ENCODE measurements around the gene ACBD4. TPM values are rescaled to one million over a fixed set of nuclear protein-coding genes. Genes with fewer than 3 reads are reported as not detected.

The ACBD4 gene
- total RNA-seq, 1 experiment from 2014 or later, result 21.2 TPM

DNA sequence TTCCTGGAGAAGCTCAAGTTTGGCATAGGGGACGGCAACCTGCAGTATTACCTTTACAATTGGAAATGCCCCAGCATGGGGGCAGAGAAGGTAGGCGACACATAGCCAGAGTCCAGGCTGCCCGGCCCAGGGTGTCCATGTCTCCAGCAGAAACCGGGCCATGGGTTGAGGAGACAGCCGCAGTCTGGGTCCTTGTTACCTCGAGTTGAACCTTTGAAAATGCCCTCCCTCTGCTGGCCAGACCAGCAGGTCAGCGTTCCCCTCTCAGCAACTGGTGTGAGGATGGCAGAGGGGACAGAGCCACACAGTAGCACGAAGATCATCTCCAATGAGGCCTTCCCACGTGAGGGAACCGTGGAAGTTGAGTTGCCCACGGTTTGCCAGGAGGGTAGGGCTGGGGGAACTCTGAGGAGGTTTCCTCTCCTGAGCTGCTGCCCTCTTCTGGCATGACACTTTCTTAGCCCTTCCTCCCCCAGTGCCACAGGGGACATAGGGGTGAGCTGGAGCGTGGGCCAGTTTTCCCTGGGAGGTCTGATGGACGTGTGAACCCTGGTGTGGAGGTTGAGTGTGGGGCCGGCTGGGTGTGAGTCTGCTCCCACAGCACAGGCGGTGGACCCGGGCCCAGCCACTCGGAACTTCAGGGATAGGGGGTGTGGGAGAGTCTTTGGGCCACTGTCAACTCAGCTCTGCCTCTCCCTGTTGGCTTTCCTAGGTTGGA lies 30.4 kb upstream of the ACBD4 start:
- no TSS peak for BruUV-seq (replicated peaks)
- Histone ChIP-seq H3K4me3 (ENCODE audit: low read depth, low read length) (no peak overlapping the region), H3K36me3 (ENCODE audit: control insufficient read depth, insufficient read depth, low read length) (peaks cover 3% of the 10 kb centered on the region), H3K9me3 (no peaks in the 10 kb centered on the region), H3K27me3 (replicated peaks; ENCODE audit: control insufficient read depth, insufficient read depth, low read length) (no peaks in the 10 kb centered on the region), H3K4me1 (peaks cover 5% of the 10 kb centered on the region; the same call in 1 of the 2 replicates)
- TF ChIP-seq, protein P1, sequence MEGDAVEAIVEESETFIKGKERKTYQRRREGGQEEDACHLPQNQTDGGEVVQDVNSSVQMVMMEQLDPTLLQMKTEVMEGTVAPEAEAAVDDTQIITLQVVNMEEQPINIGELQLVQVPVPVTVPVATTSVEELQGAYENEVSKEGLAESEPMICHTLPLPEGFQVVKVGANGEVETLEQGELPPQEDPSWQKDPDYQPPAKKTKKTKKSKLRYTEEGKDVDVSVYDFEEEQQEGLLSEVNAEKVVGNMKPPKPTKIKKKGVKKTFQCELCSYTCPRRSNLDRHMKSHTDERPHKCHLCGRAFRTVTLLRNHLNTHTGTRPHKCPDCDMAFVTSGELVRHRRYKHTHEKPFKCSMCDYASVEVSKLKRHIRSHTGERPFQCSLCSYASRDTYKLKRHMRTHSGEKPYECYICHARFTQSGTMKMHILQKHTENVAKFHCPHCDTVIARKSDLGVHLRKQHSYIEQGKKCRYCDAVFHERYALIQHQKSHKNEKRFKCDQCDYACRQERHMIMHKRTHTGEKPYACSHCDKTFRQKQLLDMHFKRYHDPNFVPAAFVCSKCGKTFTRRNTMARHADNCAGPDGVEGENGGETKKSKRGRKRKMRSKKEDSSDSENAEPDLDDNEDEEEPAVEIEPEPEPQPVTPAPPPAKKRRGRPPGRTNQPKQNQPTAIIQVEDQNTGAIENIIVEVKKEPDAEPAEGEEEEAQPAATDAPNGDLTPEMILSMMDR (IDR thresholded peaks at IDR 0.05; ENCODE audit: insufficient read depth in 1 of 2, low read depth in 1 of 2, low read length in 1 of 2, severe bottlenecking in 1 of 2, unreplicated experiment in 1 of 2), result peak in 1 of 2 experiments; percentile 8
- Mint-ChIP-seq H3K4me3 (ENCODE audit: unreplicated experiment) (no peak overlapping the region), H3K9me3 (ENCODE audit: unreplicated experiment) (no peaks in the 10 kb centered on the region), H3K27ac (ENCODE audit: unreplicated experiment) (no peak overlapping the region), H3K27me3 (ENCODE audit: insufficient read depth, unreplicated experiment) (no peaks in the 10 kb centered on the region), H3K36me3 (ENCODE audit: insufficient read depth, unreplicated experiment) (peaks cover 95% of the 10 kb centered on the region), H3K4me1 (ENCODE audit: low read depth, unreplicated experiment) (no peaks in the 10 kb centered on the region)
- intact Hi-C loops (cut with micrococcal nuclease; ENCODE audit: unreplicated experiment), result no loop called here
- POLR2A ChIA-PET, result no interaction called here
- CTCF ChIA-PET, result interaction anchor here (2.0 kb wide), 1 partner anchor 30 kb away, joined by 8 read pairs; the partner anchor contains the start of gene ACBD4
- no peak for DNase-seq

DNA sequence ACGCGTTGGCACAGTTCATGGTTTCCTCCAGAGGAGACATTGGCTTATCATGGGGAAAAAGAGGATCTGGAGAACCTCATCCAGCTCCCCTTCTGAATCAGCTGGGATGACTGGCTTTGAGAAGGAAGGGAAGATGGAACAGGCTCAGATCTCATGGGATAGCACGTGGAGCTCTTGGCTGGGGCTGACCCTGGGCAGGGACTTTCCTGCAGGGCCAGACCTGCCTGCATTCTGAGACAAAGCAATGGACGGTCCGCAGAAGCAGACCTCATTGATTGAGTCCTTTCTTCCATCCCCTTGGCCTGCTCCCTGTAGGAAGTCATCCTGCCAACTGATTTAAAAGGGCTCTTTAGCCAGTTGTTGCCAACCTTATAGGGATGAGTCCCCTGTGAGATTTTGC lies 29.4 kb upstream of the ACBD4 start:
- no peak overlapping the region for H3K4me3 ChIP-seq (ENCODE audit: low read depth, low read length)
- Mint-ChIP-seq H3K9me3 (ENCODE audit: unreplicated experiment) (no peaks in the 10 kb centered on the region), H3K27me3 (ENCODE audit: insufficient read depth, unreplicated experiment) (no peaks in the 10 kb centered on the region), H3K27ac (ENCODE audit: unreplicated experiment) (no peak overlapping the region), H3K4me3 (ENCODE audit: unreplicated experiment) (no peak overlapping the region), H3K36me3 (ENCODE audit: insufficient read depth, unreplicated experiment) (peaks cover 97% of the 10 kb centered on the region), H3K4me1 (ENCODE audit: low read depth, unreplicated experiment) (no peaks in the 10 kb centered on the region)
- intact Hi-C loops (cut with micrococcal nuclease; ENCODE audit: unreplicated experiment), result no loop called here
- peaks cover 5% of the 10 kb centered on the region; the same call in 1 of the 2 replicates for H3K4me1 ChIP-seq
- TF ChIP-seq, protein P1 (IDR thresholded peaks at IDR 0.05; ENCODE audit: insufficient read depth in 1 of 2, low read depth in 1 of 2, low read length in 1 of 2, severe bottlenecking in 1 of 2, unreplicated experiment in 1 of 2), result no peak
- ChIA-PET CTCF (interaction anchor here (2.0 kb wide), 1 partner anchor 29 kb away, joined by 8 read pairs; the partner anchor contains the start of gene ACBD4), POLR2A (no interaction called here)
- BruUV-seq (replicated peaks), result no TSS peak
- no peaks in the 10 kb centered on the region for H3K27me3 ChIP-seq (replicated peaks; ENCODE audit: control insufficient read depth, insufficient read depth, low read length)
- no peaks in the 10 kb centered on the region for H3K9me3 ChIP-seq
- H3K36me3 ChIP-seq (ENCODE audit: control insufficient read depth, insufficient read depth, low read length), result peaks cover 3% of the 10 kb centered on the region
- DNase-seq, result no peak

DNA sequence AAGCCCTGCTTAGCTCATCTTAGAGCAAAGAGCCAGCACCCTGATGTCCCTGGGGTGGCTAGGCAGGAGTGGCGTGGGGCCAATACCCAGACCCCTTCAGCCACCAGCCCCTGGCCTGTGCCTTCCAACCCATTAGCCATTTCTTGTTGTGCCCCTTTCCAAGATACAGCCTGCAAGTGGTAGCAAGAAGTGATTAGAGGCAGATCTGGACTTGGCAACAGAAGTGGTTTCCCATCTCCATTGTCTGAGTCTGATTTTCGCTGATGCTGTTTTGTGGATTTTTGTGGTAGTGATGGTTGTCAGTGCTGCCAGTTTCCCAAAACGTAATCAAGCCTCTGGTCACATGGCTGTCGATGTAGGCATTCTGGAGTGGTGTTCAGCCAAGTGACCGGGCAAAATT lies 28.9 kb upstream of the ACBD4 start:
- H3K36me3 Mint-ChIP-seq (ENCODE audit: insufficient read depth, unreplicated experiment), result peaks cover 93% of the 10 kb centered on the region
- no peaks in the 10 kb centered on the region for H3K9me3 Mint-ChIP-seq (ENCODE audit: unreplicated experiment)
- H3K4me3 ChIP-seq (ENCODE audit: low read depth, low read length), result no peak overlapping the region
- peaks cover 5% of the 10 kb centered on the region; the same call in 1 of the 2 replicates for H3K4me1 ChIP-seq
- no peaks in the 10 kb centered on the region for H3K9me3 ChIP-seq
- ChIA-PET POLR2A (no interaction called here), CTCF (no interaction called here)
- TF ChIP-seq, protein P1 (IDR thresholded peaks at IDR 0.05; ENCODE audit: insufficient read depth in 1 of 2, low read depth in 1 of 2, low read length in 1 of 2, severe bottlenecking in 1 of 2, unreplicated experiment in 1 of 2), result no peak
- DNase-seq, result no peak
- no peaks in the 10 kb centered on the region for H3K27me3 ChIP-seq (replicated peaks; ENCODE audit: control insufficient read depth, insufficient read depth, low read length)
- no peak overlapping the region for H3K4me3 Mint-ChIP-seq (ENCODE audit: unreplicated experiment)
- no TSS peak for BruUV-seq (replicated peaks)
- H3K27ac Mint-ChIP-seq (ENCODE audit: unreplicated experiment), result no peak overlapping the region
- no peaks in the 10 kb centered on the region for H3K4me1 Mint-ChIP-seq (ENCODE audit: low read depth, unreplicated experiment)
- peaks cover 3% of the 10 kb centered on the region for H3K36me3 ChIP-seq (ENCODE audit: control insufficient read depth, insufficient read depth, low read length)
- H3K27me3 Mint-ChIP-seq (ENCODE audit: insufficient read depth, unreplicated experiment), result no peaks in the 10 kb centered on the region
- intact Hi-C loops (cut with micrococcal nuclease; ENCODE audit: unreplicated experiment), result no loop called here

Measured in Caco-2 (cell line).